ENCODE data around the gene NXPH3.

DNA sequence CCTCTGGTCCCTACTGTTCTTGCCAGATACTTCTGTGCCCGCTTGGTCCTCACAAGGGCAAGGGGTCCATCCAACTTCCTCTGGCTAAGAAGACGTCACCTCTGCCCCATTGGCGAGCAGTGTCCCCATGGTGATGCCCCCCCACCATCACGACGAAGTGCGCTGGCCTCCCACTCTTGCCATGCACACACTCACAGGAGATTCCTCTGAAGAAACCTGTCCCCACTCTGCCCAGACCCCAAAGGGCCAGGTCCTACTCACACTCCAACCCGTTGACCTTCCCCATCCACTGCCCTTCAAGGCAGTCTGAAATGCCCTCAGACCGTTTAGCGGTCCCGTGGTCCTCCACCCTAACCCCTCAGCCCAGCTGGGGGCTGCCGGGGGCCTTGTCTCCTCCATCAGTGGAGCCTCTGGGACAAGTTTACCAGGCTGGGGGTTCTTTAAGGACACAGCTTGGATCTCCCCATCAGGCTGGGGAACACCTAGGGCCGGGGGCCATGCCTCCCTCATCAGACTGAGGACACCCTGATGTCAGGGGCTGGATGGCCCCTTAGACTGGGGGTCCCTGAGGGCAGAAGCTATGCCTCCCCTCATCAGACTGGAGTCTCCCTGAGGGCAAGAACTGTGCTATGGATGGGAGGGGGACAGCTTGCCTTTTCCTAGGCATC is 6.5 kb downstream of the NXPH3 start:
- TF ChIP-seq, protein P1, sequence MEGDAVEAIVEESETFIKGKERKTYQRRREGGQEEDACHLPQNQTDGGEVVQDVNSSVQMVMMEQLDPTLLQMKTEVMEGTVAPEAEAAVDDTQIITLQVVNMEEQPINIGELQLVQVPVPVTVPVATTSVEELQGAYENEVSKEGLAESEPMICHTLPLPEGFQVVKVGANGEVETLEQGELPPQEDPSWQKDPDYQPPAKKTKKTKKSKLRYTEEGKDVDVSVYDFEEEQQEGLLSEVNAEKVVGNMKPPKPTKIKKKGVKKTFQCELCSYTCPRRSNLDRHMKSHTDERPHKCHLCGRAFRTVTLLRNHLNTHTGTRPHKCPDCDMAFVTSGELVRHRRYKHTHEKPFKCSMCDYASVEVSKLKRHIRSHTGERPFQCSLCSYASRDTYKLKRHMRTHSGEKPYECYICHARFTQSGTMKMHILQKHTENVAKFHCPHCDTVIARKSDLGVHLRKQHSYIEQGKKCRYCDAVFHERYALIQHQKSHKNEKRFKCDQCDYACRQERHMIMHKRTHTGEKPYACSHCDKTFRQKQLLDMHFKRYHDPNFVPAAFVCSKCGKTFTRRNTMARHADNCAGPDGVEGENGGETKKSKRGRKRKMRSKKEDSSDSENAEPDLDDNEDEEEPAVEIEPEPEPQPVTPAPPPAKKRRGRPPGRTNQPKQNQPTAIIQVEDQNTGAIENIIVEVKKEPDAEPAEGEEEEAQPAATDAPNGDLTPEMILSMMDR (conservative IDR thresholded peaks at IDR 0.05) = no peak
- no peak for TF ChIP-seq EZH2 (IDR thresholded peaks at IDR 0.05; ENCODE audit: low read depth)
